Fibroblast of pulmonary artery (primary cell): Measurements from ENCODE around the gene IQCE.

ENCODE experiments used
- DNase-seq: peaks from one replicate; pipeline ENCODE4 v3.0.0-alpha.2; 2010; ENCODE audit warnings: low read depth
- H3K4me3 ChIP-seq: replicated peaks from 2 replicates; pipeline ENCODE4 v1.5.1; 2011; ENCODE audit warnings: low read depth, mild to moderate bottlenecking, control low read depth, low read length, moderate library complexity
- TF ChIP-seq, protein P1 (sequence below): IDR thresholded peaks from 2 replicates; pipeline ENCODE4 v1.5.1; 2011; ENCODE audit warnings: mild to moderate bottlenecking, control low read depth, low read length, inconsistent platforms; ENCODE audit errors: missing control alignments

Gene IQCE

DNA sequence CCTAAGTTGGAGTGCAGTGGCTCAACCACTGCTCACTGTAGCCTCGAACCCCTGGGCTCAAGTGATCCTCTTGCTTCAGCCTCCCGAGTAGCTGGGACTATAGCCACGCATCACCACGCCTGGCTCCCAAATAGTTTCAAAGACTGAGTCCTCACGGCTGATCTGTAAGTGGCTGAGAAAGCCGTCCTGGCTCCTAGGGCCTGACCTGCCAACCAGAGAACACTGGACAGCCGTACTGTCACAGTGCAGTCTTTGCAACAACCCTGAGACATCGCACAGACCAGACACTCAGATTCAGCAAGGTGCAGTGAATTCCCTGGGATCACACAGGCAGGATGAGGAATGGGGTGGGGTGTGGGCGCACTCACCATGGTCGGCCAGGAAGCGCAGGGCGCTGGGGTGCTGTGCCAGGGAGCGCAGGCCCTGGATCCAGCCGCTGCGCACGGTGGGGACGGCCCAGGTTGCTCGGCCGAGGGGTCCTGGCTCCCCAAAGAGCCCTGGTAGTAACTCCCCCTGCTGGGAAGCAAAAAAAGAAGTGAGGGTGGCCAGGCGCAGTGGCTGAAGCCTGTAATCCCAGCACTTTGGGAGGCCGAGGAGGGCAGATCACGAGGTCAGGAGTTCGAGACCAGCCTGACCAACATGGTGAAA lies 14.1 kb upstream of the IQCE start:
- TF ChIP-seq, protein P1, sequence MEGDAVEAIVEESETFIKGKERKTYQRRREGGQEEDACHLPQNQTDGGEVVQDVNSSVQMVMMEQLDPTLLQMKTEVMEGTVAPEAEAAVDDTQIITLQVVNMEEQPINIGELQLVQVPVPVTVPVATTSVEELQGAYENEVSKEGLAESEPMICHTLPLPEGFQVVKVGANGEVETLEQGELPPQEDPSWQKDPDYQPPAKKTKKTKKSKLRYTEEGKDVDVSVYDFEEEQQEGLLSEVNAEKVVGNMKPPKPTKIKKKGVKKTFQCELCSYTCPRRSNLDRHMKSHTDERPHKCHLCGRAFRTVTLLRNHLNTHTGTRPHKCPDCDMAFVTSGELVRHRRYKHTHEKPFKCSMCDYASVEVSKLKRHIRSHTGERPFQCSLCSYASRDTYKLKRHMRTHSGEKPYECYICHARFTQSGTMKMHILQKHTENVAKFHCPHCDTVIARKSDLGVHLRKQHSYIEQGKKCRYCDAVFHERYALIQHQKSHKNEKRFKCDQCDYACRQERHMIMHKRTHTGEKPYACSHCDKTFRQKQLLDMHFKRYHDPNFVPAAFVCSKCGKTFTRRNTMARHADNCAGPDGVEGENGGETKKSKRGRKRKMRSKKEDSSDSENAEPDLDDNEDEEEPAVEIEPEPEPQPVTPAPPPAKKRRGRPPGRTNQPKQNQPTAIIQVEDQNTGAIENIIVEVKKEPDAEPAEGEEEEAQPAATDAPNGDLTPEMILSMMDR = no peak
- no peak for DNase-seq
- H3K4me3 ChIP-seq = no peak overlapping the region

DNA sequence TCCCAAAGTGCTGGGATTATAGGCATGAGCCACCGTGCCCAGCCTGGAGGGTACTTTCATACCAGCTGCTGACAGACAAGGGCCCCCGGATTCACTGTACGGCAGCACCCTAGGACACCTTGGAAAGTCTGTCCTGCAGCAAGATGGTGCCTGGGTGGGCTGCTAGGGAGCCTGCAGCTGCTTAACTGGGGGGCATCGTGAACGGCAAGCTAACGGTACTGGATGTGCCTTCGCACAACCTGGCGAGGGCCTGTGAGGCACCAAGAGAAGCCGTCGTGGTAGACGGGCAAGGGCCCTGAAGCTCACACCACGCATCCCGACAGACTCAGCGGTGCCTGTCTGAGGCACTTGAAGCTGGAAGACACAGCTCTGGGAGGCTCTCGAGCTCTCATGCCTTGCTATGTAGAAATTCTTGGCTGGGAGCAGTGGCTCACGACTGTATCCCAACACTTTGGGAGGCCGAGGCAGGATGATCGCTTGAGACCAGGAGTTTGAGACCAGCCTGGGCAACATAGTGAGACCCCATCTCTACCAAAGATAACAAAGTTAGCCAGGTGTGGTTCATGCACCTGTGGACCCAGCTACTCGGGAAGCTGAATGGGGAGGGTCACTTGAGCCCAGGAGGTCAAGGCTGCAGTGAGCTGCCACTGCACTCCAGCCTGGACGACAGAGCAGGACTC lies 12.9 kb upstream of the IQCE start:
- TF ChIP-seq, protein P1 = no peak
- no peak overlapping the region for H3K4me3 ChIP-seq
- DNase-seq = no peak

DNA sequence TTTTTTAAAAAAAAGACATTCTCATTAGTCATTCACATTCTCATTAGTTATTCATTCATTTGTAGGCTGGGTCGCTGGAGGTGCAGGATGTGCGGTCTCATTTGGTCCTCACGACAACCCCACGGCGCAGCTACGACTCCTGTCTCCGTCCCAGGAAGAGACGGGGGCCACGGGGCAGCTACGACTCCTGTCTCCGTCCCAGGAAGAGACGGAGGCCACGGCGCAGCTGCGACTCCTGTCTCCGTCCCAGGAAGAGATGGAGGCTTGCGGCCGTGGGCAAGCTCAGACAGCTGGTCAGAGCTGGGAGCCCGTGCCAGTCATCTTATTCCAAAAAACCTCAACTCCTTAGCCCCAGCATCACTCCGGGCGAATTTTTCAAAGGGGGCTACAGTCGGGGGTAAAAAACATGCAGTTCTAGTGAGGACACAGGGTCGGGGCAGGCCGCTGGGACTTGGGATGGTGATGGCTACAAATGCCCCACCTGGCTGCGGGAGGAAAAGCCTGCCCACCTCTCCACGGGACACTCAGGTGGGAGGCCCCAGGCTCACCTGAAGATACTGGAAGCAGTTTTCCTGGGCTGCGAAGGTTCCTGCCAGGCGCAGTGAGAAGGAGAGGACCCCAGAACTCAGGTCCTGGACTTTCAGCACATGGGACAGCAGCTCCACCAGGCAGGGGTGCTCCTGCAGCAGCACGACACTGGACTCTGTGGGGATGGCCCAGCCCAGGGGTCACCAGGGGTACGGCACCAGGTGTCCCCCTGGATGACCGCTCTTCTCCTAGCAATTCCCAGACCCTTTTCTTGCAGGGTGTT lies 11.8 kb upstream of the IQCE start:
- H3K4me3 ChIP-seq = no peak overlapping the region
- no peak for DNase-seq
- TF ChIP-seq, protein P1 = no peak

DNA sequence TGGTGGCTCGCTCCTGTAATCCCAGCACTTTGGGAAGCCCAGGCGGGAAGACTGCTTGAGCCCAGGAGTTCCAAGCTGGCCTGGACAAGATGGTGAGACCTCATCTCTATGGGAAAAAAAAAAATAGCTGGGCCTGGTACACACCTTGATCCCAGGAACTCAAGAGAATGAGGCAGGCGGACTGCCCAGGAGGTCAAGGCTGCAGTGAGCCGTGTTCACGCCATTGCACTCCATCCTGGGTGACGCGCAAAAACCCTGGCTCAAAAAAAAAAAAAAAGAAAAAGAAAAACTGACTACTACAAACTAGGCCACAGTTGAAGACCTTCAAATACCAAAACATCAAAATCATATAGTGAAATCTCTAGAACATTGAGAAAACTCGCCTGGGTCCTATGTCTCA lies 7.4 kb upstream of the IQCE start:
- TF ChIP-seq, protein P1 = no peak
- no peak overlapping the region for H3K4me3 ChIP-seq
- no peak for DNase-seq

DNA sequence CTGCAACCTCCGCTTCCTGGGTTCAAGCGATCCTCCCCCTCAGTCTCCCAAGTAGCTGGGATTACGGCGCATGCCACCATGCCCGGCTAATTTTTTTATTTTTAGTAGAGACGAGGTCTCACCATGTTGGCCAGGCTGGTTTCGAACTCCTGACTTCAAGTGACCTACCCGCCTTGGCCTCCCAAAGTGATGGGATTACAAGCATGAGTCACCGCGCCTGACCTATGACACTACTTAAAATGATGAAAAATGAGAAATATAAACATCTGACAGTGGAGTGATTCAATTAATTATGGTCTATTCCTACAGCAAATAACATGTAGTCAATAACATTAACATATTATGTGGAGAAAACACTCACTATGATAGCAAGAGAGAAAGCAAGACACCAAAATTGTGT lies 5.7 kb upstream of the IQCE start:
- TF ChIP-seq, protein P1 = no peak
- no peak for DNase-seq
- no peak overlapping the region for H3K4me3 ChIP-seq

DNA sequence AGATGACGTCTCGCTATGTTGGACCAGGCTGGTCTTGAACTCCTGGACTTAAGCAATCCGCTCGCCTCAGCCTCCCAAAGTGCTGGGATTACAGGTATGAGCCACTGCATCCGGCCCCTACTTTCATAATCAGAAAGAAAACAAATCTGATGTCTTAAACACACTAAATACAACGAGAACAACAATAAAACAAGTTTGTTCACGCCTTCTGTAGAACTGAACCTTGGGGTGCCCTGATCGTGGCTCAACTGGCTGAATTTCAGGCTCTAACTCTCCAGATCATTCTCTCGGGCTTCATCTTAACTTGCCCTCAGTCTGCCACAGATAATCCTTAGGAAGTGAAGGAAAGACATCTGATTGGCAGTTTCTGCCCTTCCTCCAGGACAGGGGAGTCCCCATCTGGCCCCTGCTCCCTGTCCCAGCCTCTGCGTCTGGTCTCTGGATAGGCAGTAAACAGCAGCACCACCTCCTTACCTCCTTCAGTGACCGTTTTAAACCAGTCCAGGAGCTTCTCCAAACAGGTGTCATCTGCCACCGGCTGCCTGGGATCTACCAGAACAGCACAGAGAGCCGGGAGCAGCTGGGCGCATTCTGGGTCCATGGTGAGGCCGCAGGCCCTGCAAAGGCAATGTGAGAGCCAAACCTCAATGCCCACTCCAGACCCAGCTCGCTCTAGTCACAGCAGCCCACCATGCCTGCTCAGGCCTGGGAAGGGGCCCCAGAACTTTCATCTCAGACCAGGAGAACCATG lies 4.8 kb upstream of the IQCE start:
- no peak for DNase-seq
- TF ChIP-seq, protein P1 = no peak
- H3K4me3 ChIP-seq = peak overlapping the region; percentile 76
